ENCODE measurements around the gene ENO3. TPM values are rescaled to one million over a fixed set of nuclear protein-coding genes. Genes with fewer than 3 reads are reported as not detected.

The ENO3 gene
- total and polyA plus RNA-seq, 2 donors (not counting 3 experiments of a cell fraction or from before 2014, with no cell fraction given), result 5.5 to 5.9 TPM

- Histone ChIP-seq H3K79me2 (ENCODE audit: control insufficient read depth, insufficient read depth, low read length) (peaks cover 36% of the 10 kb centered on the region), H3K9me3 (replicated peaks; ENCODE audit: control insufficient read depth, insufficient read depth, low read length) (no peaks in the 10 kb centered on the region), H4K20me1 (replicated peaks; ENCODE audit: control insufficient read depth, extremely low read depth, insufficient read depth, low read length) (no peaks in the 10 kb centered on the region), H3K9ac (replicated peaks; ENCODE audit: extremely low read depth, insufficient read depth, low read length) (no peak overlapping the region), H3K27me3 (ENCODE audit: control insufficient read depth in 2 of 2, insufficient read depth in 2 of 2, low read length in 2 of 2) (no peaks in the 10 kb centered on the region), H3K4me2 (ENCODE audit: insufficient read depth, low read length) (no peak overlapping the region), H3K9me1 (replicated peaks; ENCODE audit: control insufficient read depth, extremely low read depth, insufficient read depth, low read length) (no peaks in the 10 kb centered on the region), H3K27ac (ENCODE audit: insufficient read depth, low read depth, low read length) (no peak overlapping the region), H3K36me3 (ENCODE audit: control insufficient read depth in 2 of 2, extremely low read depth in 1 of 2, insufficient read depth in 2 of 2, low read length in 2 of 2) (peaks cover 2 to 20% of the 10 kb centered on the region in 2 experiments), H2AFZ (ENCODE audit: low read depth, low read length) (no peak overlapping the region), H3K4me1 (ENCODE audit: control insufficient read depth, extremely low read depth, insufficient read depth, low read length) (peaks cover 23% of the 10 kb centered on the region), H3K4me3 (replicated peaks in 1 of 3; ENCODE audit: insufficient read depth in 1 of 3, low read depth in 1 of 3, low read length in 3 of 3) (no peak overlapping the region)
- BruUV-seq (replicated peaks), result no TSS peak
- intact Hi-C loops (cut with micrococcal nuclease) (no loop called here), dilution Hi-C loops (cut with MboI; ENCODE audit: extremely low pct_ligation_motif_present, low sequenced_read_pairs) (no loop called here)
- no peak for DNase-seq (ENCODE audit: low read depth, low spot score)
- no peak for FAIRE-seq
- TF ChIP-seq MYC (IDR thresholded peaks at IDR 0.05; ENCODE audit: low read depth, low read length) (no peak), FOS (IDR thresholded peaks at IDR 0.05; ENCODE audit: borderline replicate concordance, insufficient read depth, low read length) (no peak), POLR2A (IDR thresholded peaks at IDR 0.05; ENCODE audit: low read depth, low read length) (no peak), MAX (IDR thresholded peaks at IDR 0.05; ENCODE audit: insufficient read depth, insufficient read length) (no peak), JUN (IDR thresholded peaks at IDR 0.05; ENCODE audit: borderline replicate concordance, insufficient read depth, insufficient read length, low read depth) (no peak), CTCF (IDR thresholded peaks at IDR 0.05; ENCODE audit: extremely low read depth in 1 of 2, insufficient read depth in 1 of 2, low read depth in 1 of 2, low read length in 2 of 2) (no peak), EZH2 (IDR thresholded peaks at IDR 0.05; ENCODE audit: borderline replicate concordance, low read depth, low read length, severe bottlenecking) (no peak), POLR2AphosphoS5 (IDR thresholded peaks at IDR 0.05; ENCODE audit: insufficient read depth, low read depth, low read length) (no peak), GATA2 (IDR thresholded peaks at IDR 0.05; ENCODE audit: insufficient read depth, insufficient read length, low read depth, low read length) (no peak)
- ChIA-PET CTCF (interaction anchor here (1.8 to 3.3 kb wide), 2 partner anchors 28 kb away, joined by 8 to 44 read pairs; no protein-coding TSS in a partner anchor), POLR2A (no interaction called here)
Measured at GRCh38 chr17:4937553-4937952, 13.4 kb upstream of the ENO3 start.

Data from endothelial cell of umbilical vein (primary cell).